HEK293T (cell line): ENCODE data around the gene BRF1.

ENCODE experiments used
- CTCF ChIA-PET: fragments of 350-600 bp; formaldehyde crosslinking; extraction: SDS; loops from one replicate; lab custom pipeline; 2021; ENCODE audit warnings: antibody characterized with exemption, inconsistent platforms; lab: Yijun Ruan, JAX
- POLR2A ChIA-PET: fragments of 350-600 bp; formaldehyde crosslinking; extraction: SDS; loops from one replicate; lab custom pipeline; 2020; ENCODE audit warnings: antibody characterized with exemption, inconsistent platforms; lab: Yijun Ruan, JAX
- DNase-seq: peaks from one replicate; pipeline ENCODE4 v3.0.0; 2012; ENCODE audit warnings: mixed read lengths; ENCODE audit errors: extremely low spot score
- ARNT ChIP-seq: fragments of 450-650 bp; IDR thresholded peaks from 2 replicates; pipeline ENCODE4 v1.6.1; 2017; ENCODE audit warnings: mild to moderate bottlenecking
- BHLHE40 ChIP-seq: fragments of 450-650 bp; IDR thresholded peaks from 2 replicates; pipeline ENCODE4 v1.6.1; 2016; ENCODE audit warnings: mild to moderate bottlenecking, moderate library complexity, borderline replicate concordance
- CTBP1 ChIP-seq: fragments of 450-650 bp; IDR thresholded peaks from 2 replicates; pipeline ENCODE4 v1.6.1; 2016; ENCODE audit warnings: borderline replicate concordance
- ELF4 ChIP-seq: fragments of 450-650 bp; IDR thresholded peaks from 2 replicates; pipeline ENCODE4 v1.6.1; 2017; ENCODE audit warnings: antibody characterized with exemption
- FOXA1 ChIP-seq: fragments of 450-650 bp; IDR thresholded peaks from 2 replicates; pipeline ENCODE4 v1.6.1; 2016; ENCODE audit warnings: mild to moderate bottlenecking
- FOXK2 ChIP-seq: fragments of 450-650 bp; IDR thresholded peaks from 2 replicates; pipeline ENCODE4 v1.6.1; 2016; ENCODE audit warnings: mild to moderate bottlenecking
- FOXM1 ChIP-seq: fragments of 450-650 bp; IDR thresholded peaks from 2 replicates; pipeline ENCODE4 v1.6.1; 2017; ENCODE audit warnings: mild to moderate bottlenecking, borderline replicate concordance
- HDGF ChIP-seq: fragments of 450-650 bp; IDR thresholded peaks from 2 replicates; pipeline ENCODE4 v1.6.1; 2017; ENCODE audit warnings: antibody characterized with exemption, borderline replicate concordance
- L3MBTL2 ChIP-seq: fragments of 450-650 bp; conservative IDR thresholded peaks from 2 replicates; pipeline ENCODE4 v1.6.1; 2016; ENCODE audit warnings: mild to moderate bottlenecking
- LEF1 ChIP-seq: fragments of 450-650 bp; IDR thresholded peaks from 2 replicates; pipeline ENCODE4 v1.6.1; 2017; ENCODE audit warnings: mild to moderate bottlenecking, borderline replicate concordance
- NFRKB ChIP-seq: fragments of 450-650 bp; IDR thresholded peaks from 2 replicates; pipeline ENCODE4 v1.6.1; 2016; ENCODE audit warnings: mild to moderate bottlenecking, moderate library complexity
- PKNOX1 ChIP-seq: fragments of 450-650 bp; IDR thresholded peaks from 2 replicates; pipeline ENCODE4 v1.6.1; 2016
- SP1 ChIP-seq: fragments of 450-650 bp; IDR thresholded peaks from 2 replicates; pipeline ENCODE4 v1.6.1; 2017
- SUZ12 ChIP-seq: fragments of 450-650 bp; IDR thresholded peaks from 2 replicates; pipeline ENCODE4 v1.6.1; 2016; ENCODE audit warnings: mild to moderate bottlenecking
- TARDBP ChIP-seq: fragments of 450-650 bp; IDR thresholded peaks from 2 replicates; pipeline ENCODE4 v1.6.1; 2016
- ZNF384 ChIP-seq: fragments of 450-650 bp; IDR thresholded peaks from 2 replicates; pipeline ENCODE4 v1.6.1; 2016

BRF1 gene

GRCh38 chr14:105168496-105168978 is 132.3 kb downstream of the BRF1 start, which contains the start of gene JAG2:
TSS of gene JAG2 (minus strand) at chr14:105168776. CDS start at chr14:105168420, 356 bp downstream.
- peak; percentile 75 for DNase-seq
- ChIA-PET POLR2A (interaction anchor here (1.2 to 2.0 kb wide), 3 partner anchors 80 to 146 kb away, joined by 3 to 7 read pairs (median 5); partner anchors contain the start of genes BRF1, BTBD6 and PACS2), CTCF (interaction anchor here (0.7 to 2.1 kb wide), 3 partner anchors 13 to 137 kb away, joined by 3 to 10 read pairs (median 3); partner anchors contain the start of gene NUDT14)
- TF ChIP-seq PKNOX1 = peak; percentile 81
- TF ChIP-seq FOXA1 = no peak
- TF ChIP-seq ELF4 = no peak
- TF ChIP-seq FOXM1 = 0 out of 2 replicates have a peak, but pooled peaks have one; percentile 11

GRCh38 chr14:105168093-105168420 is 132.7 kb downstream of the BRF1 start:
- no peak for DNase-seq
- no peak for TF ChIP-seq FOXM1
- no peak for TF ChIP-seq ELF4
- TF ChIP-seq HDGF = no peak
- TF ChIP-seq LEF1 = no peak
- TF ChIP-seq L3MBTL2 = no peak
- no peak for TF ChIP-seq FOXK2
- no peak for TF ChIP-seq NFRKB
- TF ChIP-seq ARNT = no peak
- no peak for TF ChIP-seq BHLHE40
- no peak for TF ChIP-seq TARDBP
- TF ChIP-seq CTBP1 = no peak
- TF ChIP-seq PKNOX1 = no peak
- TF ChIP-seq FOXA1 = no peak
- TF ChIP-seq ZNF384 = no peak
- no peak for TF ChIP-seq SP1
- CTCF ChIA-PET = interaction anchor here (0.7 to 1.0 kb wide), 2 partner anchors 22 to 137 kb away, joined by 3 read pairs; no protein-coding TSS in a partner anchor
- POLR2A ChIA-PET = interaction anchor here (1.2 to 2.0 kb wide), 3 partner anchors 81 to 146 kb away, joined by 3 to 7 read pairs (median 5); partner anchors contain the start of genes BRF1, BTBD6 and PACS2

GRCh38 chr14:105167303-105168092 is 133.3 kb downstream of the BRF1 start:
- DNase-seq = peak; percentile 60
- TF ChIP-seq CTBP1 (0 out of 2 replicates have a peak, but pooled peaks have one; percentile 30), TARDBP (no peak), ELF4 (no peak), ARNT (peak; percentile 83)
- POLR2A ChIA-PET = interaction anchor here (1.2 to 2.0 kb wide), 3 partner anchors 81 to 147 kb away, joined by 3 to 7 read pairs (median 5); partner anchors contain the start of genes BRF1, BTBD6 and PACS2
- CTCF ChIA-PET = interaction anchor here (0.7 to 1.0 kb wide), 2 partner anchors 21 to 138 kb away, joined by 3 read pairs; no protein-coding TSS in a partner anchor

- CTCF ChIA-PET = no interaction called here
- TF ChIP-seq HDGF (no peak), PKNOX1 (no peak), ARNT (no peak), ELF4 (no peak), NFRKB (no peak), FOXA1 (no peak), L3MBTL2 (no peak), LEF1 (no peak), SP1 (no peak), ZNF384 (no peak)
- DNase-seq = no peak
Observed at GRCh38 chr14:105166571-105167302, 134.1 kb downstream of the BRF1 start.

GRCh38 chr14:105165761-105166485 is 134.9 kb downstream of the BRF1 start:
- CTCF ChIA-PET = interaction anchor here (1.2 kb wide), 1 partner anchor 15 kb away, joined by 4 read pairs; the partner anchor contains the start of gene NUDT14
- TF ChIP-seq TARDBP (no peak), ELF4 (no peak), CTBP1 (no peak), L3MBTL2 (no peak), ARNT (no peak), SUZ12 (no peak), FOXK2 (no peak), SP1 (no peak), ZNF384 (no peak), HDGF (no peak), FOXM1 (no peak), LEF1 (no peak), NFRKB (no peak), BHLHE40 (no peak), FOXA1 (no peak), PKNOX1 (no peak)
- POLR2A ChIA-PET = no interaction called here
- no peak for DNase-seq

More at GRCh38 chr14:105166571-105167302, 134.1 kb downstream of the BRF1 start:
- POLR2A ChIA-PET = no interaction called here
